NCI-H2029 (cell line): Measurements from ENCODE around the gene RAB27A.
"Not testable (repeated sequence)": the region's sequence is repeated elsewhere in the genome, so short reads cannot be mapped to it uniquely, and the experiment has no call there.

ENCODE experiments used
- DNase-seq: peaks from one replicate; lab custom pipeline; 2025; lab: John Stamatoyannopoulos, UW

Gene RAB27A

DNA sequence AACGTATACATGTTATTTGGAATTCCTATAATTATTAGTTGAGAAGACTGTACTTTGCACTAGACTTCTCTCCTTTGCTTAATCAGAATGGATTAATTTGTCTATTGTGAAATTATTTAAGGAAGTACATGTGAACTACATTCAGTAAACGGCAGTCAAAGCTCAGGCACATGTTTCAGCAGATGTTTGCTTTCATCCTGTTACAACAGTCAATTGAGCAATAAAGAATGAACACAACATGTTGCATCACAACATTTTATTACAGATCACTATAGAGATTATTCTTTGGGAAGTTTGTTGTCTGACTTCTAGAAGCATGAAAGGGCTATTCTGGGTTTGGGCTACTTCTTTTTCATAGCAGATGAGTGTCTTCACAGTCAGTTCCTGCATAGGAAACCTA is 39.2 kb downstream of the RAB27A start:
- DNase-seq, result no peak

DNA sequence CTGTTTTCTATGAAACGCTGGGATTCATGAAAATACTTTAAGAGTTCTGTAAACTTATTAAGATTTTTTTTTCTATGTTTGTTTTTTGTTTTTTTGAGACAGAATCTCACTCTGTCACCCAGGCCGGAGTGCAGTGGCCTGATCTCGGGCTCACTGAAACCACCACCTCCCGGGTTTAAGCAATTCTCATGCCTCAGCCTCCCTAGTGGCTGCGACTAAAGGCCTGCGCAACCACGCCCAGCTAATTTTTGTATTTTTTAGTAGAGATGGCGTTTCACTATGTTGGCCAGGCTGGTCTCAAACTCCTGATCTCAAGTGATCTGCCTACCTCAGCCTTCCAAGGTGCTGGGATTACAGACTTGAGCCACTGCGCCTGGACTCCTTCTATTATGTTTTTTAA is 39.7 kb downstream of the RAB27A start:
- not testable (repeated sequence) for DNase-seq

DNA sequence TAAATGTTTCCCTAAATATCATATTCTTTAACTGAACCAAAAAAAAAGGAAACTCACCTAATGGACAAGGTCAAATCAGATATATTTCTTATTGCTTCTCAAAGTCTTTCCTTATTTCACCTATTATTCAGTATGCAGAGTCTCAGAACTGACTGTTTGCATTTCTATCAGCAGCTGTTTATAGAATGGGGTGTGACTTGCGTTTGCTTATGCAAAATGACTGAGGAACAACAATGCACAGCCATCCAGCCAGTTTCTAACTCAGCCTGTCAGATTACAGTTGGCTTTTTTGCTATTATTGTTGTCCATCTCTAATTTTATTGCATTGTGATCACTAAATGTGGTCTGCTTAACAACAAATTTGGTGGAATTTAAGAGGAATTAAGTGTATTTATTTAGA is 40.7 kb downstream of the RAB27A start:
- DNase-seq, result no peak

GRCh38 chr15:55247766-55248427 is 41.7 kb downstream of the RAB27A start:
- DNase-seq, result no peak

GRCh38 chr15:55247311-55247710 is 42.3 kb downstream of the RAB27A start:
- DNase-seq, result no peak

DNA sequence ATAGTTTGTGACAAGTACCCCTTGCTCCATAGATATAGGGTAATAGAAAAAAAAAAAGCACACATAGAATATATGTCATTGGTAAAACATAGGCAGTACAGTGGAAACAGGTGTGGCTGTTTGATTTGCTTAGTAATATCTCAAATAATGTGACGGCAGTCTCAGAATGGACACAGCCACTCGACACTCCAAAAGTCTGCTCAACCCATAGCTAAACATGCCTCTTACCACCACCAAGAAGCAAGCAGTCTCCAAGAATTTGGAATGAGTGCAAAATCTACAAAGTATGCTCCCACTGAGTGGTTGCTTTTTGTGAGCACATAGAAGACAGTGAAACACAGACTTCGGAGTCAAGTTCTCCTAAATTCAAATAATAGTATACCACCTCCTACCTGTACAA is 43.0 kb downstream of the RAB27A start:
- no peak for DNase-seq

DNA sequence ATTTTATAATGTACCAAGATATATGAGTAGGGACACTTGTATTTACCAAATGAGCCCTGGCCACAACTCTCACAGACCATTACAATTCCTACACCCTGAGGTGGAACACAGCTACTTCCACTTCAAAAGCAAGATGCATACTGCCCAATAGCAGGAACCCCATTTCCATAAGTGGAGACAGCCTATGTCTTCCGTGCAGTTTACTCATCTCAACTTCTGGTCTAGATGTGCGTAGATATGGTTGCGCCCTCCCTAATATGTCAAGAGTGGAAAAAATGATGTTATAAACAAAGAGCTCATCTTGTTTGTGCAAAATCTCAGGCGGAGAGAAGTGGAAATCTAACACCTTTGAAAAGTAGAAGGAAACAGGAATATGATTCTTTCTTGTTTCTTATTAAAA is 44.6 kb downstream of the RAB27A start:
- DNase-seq, result no peak

DNA sequence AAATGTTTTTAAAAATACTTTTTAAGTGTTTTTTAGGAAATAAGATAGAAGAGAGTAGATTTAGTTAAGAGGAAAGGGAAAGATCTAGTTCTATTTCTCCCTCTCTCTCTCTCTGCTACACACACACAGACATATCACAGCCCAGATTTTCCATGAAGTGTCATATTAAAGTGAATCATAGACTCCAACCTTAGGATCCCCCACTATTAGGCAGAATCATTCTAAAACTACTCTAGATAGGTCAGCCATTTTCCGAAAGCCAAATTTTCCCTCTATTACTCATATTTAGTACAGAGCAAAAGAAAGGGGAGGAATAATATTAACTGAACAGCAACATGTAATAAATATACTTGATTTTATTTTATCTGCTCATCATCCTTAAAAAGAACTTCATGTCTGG is 47.7 kb downstream of the RAB27A start:
- no peak for DNase-seq

- DNase-seq, result no peak
Observed at GRCh38 chr15:55241186-55241585, 48.4 kb downstream of the RAB27A start.

- DNase-seq, result no peak
Observed at GRCh38 chr15:55240125-55240760, 49.4 kb downstream of the RAB27A start.

DNA sequence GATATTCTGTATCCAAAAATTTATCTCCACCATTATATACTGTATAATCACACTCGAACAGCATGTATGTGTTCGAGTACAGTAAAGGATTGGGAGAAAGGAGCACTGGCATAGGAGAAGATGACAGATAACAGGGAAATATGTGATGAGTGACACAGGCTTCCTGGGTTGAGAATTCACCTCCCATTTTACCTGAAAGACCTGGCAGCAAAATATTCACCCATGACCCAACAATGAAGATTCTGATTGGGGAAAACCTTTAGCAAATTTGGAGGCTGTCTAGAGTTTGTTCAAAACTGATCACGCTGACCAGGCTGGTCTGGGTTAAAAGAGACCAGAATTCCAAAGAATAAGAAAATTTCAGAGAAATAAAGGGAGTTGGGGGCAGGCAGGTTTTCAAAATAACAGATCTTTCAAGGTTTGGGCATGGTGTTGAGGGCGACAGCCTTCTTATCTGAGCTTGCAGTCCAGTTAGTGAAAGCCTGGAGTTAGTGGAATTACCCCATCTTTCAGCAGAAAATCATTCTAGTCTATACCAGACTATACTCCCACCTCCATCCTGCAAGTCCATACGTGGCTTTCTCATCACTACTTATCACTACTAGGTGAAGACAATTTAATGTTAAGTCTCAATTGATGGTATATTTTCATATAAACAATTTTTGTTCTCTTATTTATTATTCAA is 50.0 kb downstream of the RAB27A start:
- no peak for DNase-seq

- DNase-seq, result no peak
Observed at GRCh38 chr15:55238877-55239276, 50.7 kb downstream of the RAB27A start.

GRCh38 chr15:55237219-55238130 is 52.1 kb downstream of the RAB27A start:
- DNase-seq, result no peak

- no peak for DNase-seq
Observed at GRCh38 chr15:55235546-55236036, 54.0 kb downstream of the RAB27A start.

DNA sequence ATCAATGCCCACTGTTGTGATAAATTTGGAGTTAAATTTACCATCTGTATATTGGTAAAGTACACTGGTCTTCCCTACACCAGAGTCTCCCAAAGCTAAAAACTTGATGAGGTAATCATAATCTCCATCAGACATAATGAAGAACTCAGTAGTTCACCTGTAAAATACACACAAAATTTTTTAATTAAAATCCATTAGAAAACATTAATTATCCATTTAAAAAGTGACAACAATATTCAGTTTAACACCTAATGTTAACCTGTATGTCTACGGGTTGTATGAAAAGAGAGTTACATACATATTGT is 54.9 kb downstream of the RAB27A start:
- no peak for DNase-seq

GRCh38 chr15:55234104-55234799 is 55.4 kb downstream of the RAB27A start:
- DNase-seq, result no peak

GRCh38 chr15:55231455-55231854 is 58.2 kb downstream of the RAB27A start:
- DNase-seq, result no peak

DNA sequence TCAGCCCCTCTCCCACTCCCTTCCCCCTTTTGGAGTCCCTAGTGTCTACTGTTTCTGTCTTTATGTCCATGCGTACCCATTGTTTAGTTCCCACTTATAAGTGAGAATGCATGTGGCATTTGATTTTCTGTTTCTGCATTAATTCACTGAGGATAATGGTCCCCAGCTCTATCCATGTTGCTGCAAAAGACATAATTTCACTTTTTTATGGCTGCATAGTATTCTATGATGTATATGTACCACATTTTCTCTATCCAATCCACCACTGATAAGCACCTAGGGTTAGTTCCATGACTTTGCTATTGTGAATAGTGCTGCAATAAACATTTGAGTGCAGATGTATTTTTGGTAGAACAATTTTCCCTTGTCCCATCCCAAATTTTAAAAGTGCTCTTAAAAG is 58.7 kb downstream of the RAB27A start:
- DNase-seq, result no peak

GRCh38 chr15:55230051-55230670 is 59.5 kb downstream of the RAB27A start:
- DNase-seq, result no peak

DNA sequence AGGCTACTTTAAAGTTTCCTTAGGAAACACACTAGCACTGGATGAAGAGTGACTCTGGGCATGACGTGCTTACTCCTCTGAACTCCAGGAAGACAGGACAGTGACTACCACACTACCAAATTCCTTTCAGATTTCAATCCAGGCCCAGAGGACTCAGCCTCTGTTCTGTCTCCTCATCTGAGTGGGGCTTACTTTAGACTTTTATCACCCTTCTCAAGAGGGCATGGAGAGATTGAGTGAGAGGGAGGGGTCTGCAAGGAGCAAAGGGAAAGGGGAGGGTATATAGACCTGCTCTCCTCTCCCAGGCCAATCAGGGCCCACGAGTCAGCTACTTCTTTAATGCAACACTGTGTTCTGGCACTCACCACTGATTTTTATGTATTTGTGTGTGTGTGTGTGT is 63.5 kb downstream of the RAB27A start:
- DNase-seq, result no peak

- no peak for DNase-seq
Observed at GRCh38 chr15:55224892-55225291, 64.7 kb downstream of the RAB27A start.
